GM12878 (cell line): ENCODE results near the gene PRSS33. TPM values are rescaled to one million over a fixed set of nuclear protein-coding genes. Genes with fewer than 3 reads are reported as not detected.
A peak's percentile ranks its signal among the peaks of the same experiment; 100 is the strongest.

Source experiments
- ATAC-seq: fragments of 200-7000 bp; cut with Tn5 transposase; 3 replicates; pipeline ENCODE4 v1.9.1; 2020; ENCODE audit warnings: mild to moderate bottlenecking, moderate library complexity
- BruUV-seq: library from RNA; stranded (reverse); fragments of 400-500 nt; replicated peaks from 2 replicates; lab custom pipeline; 2021; lab: Mats Ljungman, UMichigan
- CTCF ChIA-PET: fragments of 300-600 bp; sonication (Branson Sonifier 250); formaldehyde crosslinking; extraction: SDS; loops from one replicate; lab custom pipeline; 2021; ENCODE audit warnings: inconsistent platforms; lab: Yijun Ruan, JAX
- POLR2A ChIA-PET: fragments of 350-600 bp; formaldehyde crosslinking; extraction: SDS; loops from one replicate; lab custom pipeline; 2021; ENCODE audit warnings: inconsistent platforms; lab: Charles Lee
- RAD21 ChIA-PET: fragments of 300-600 bp; sonication (Branson Sonifier 250); formaldehyde crosslinking; loops from one replicate; lab custom pipeline; 2023; ENCODE audit warnings: antibody characterized with exemption; ENCODE audit not compliant: unreplicated experiment; lab: Charles Lee
- SMC1A ChIA-PET: fragments of 300-600 bp; sonication (Branson Sonifier 250); formaldehyde crosslinking; loops from one replicate; lab custom pipeline; 2023; ENCODE audit not compliant: unreplicated experiment, uncharacterized antibody; lab: Charles Lee
- DNase-seq: peaks from one replicate; pipeline ENCODE4 v3.0.0-alpha.2; 2011; ENCODE audit warnings: low read depth, low spot score
- FAIRE-seq: peaks from 3 replicates; lab custom pipeline; 2011; peaks lifted over from hg19 to GRCh38; lab: Jason Lieb, UNC
- H2AFZ ChIP-seq: 2 replicates; pipeline ENCODE4 v1.6.0; 2011; ENCODE audit warnings: low read depth, low read length, control low read depth; ENCODE audit not compliant: control insufficient read depth
- H3K27ac ChIP-seq: 2 replicates; pipeline ENCODE4 v1.5.1; 2011; ENCODE audit warnings: control low read depth; ENCODE audit not compliant: control insufficient read depth, insufficient read depth
- H3K27me3 ChIP-seq, 2 experiments: replicated peaks in 1 of 2; 2 replicates each; pipeline versions ENCODE4 v1.6.0 to v1.6.1; 2011; ENCODE audit warnings: low read length in 1 of 2; ENCODE audit not compliant: control insufficient read depth in 2 of 2, insufficient read depth in 2 of 2
- H3K36me3 ChIP-seq, 2 experiments: 2 replicates each; pipeline ENCODE4 v1.5.1; 2011; ENCODE audit warnings: low read length in 1 of 2; ENCODE audit not compliant: control insufficient read depth in 2 of 2, insufficient read depth in 2 of 2
- H3K4me1 ChIP-seq: 2 replicates; pipeline ENCODE4 v1.6.1; 2011; ENCODE audit warnings: mild to moderate bottlenecking, low read length, moderate library complexity, mixed read lengths; ENCODE audit not compliant: control insufficient read depth, insufficient read depth
- H3K4me2 ChIP-seq: 2 replicates; pipeline ENCODE4 v1.6.0; 2011; ENCODE audit warnings: control low read depth; ENCODE audit not compliant: control insufficient read depth, insufficient read depth
- H3K4me3 ChIP-seq: fragments of 200-600 bp; sonication (generic); 2 replicates; pipeline ENCODE4 v1.5.1; 2016
- H3K79me2 ChIP-seq: 2 replicates; pipeline ENCODE4 v1.6.0; 2011; ENCODE audit warnings: low read length; ENCODE audit not compliant: control insufficient read depth, insufficient read depth
- H3K9ac ChIP-seq: 2 replicates; pipeline ENCODE4 v1.8.0; 2011; ENCODE audit warnings: low read length, control low read depth, mixed read lengths; ENCODE audit not compliant: control insufficient read depth, insufficient read depth
- H3K9me3 ChIP-seq: replicated peaks from 3 replicates; pipeline ENCODE4 v1.5.1; 2011; ENCODE audit warnings: mild to moderate bottlenecking, low read length; ENCODE audit not compliant: control insufficient read depth, insufficient read depth
- H4K20me1 ChIP-seq: 2 replicates; pipeline ENCODE4 v1.6.0; 2011; ENCODE audit not compliant: control insufficient read depth, insufficient read depth
- EED ChIP-seq: sonication (generic); IDR thresholded peaks from 2 replicates; pipeline ENCODE4 v1.6.1; 2016; ENCODE audit warnings: antibody characterized with exemption, low read depth
- EGR1 ChIP-seq, 2 experiments: IDR thresholded peaks; 1 replicate in 1 of 2; 2 replicates in 1 of 2; pipeline ENCODE4 v1.6.1; 2011 to 2012; ENCODE audit warnings: low read depth in 2 of 2, low read length in 2 of 2, borderline replicate concordance in 1 of 2, mild to moderate bottlenecking in 1 of 2, moderate library complexity in 1 of 2
- ELK1 ChIP-seq: IDR thresholded peaks from 2 replicates; pipeline ENCODE4 v1.6.1; 2012; ENCODE audit warnings: low read depth, low read length, improper control_type of control experiment
- EP300 ChIP-seq, 2 experiments: fragments of 150-350 bp in 1 of 2; IDR thresholded peaks; 2 replicates each; pipeline ENCODE4 v1.6.1; 2011 to 2012; ENCODE audit warnings: low read depth in 2 of 2, low read length in 2 of 2, borderline replicate concordance in 1 of 2, improper control_type of control experiment in 1 of 2, inconsistent platforms in 1 of 2; ENCODE audit not compliant: control insufficient read depth in 1 of 2
- HDAC2 ChIP-seq: fragments of 200-600 bp; sonication (generic); IDR thresholded peaks from 2 replicates; pipeline ENCODE4 v1.6.1; 2017
- KDM1A ChIP-seq: fragments of 200-600 bp; sonication (generic); IDR thresholded peaks from 2 replicates; pipeline ENCODE4 v1.6.1; 2016; ENCODE audit warnings: borderline replicate concordance
- NKRF ChIP-seq: fragments of 450-650 bp; conservative IDR thresholded peaks from 2 replicates; pipeline ENCODE4 v1.6.1; 2017; ENCODE audit warnings: mild to moderate bottlenecking, moderate library complexity
- NR2C1 ChIP-seq: fragments of 450-650 bp; IDR thresholded peaks from 2 replicates; pipeline ENCODE4 v1.6.1; 2017; ENCODE audit warnings: antibody characterized with exemption, mild to moderate bottlenecking, moderate library complexity
- PAX8 ChIP-seq: fragments of 450-650 bp; IDR thresholded peaks from 2 replicates; pipeline ENCODE4 v1.6.1; 2017; ENCODE audit warnings: mild to moderate bottlenecking, moderate library complexity
- POLR2A ChIP-seq: IDR thresholded peaks from 2 replicates; pipeline ENCODE4 v1.6.1; 2011; ENCODE audit warnings: low read depth, mild to moderate bottlenecking, low read length
- POLR2AphosphoS5 ChIP-seq: IDR thresholded peaks from 2 replicates; pipeline ENCODE4 v1.6.1; 2011; ENCODE audit warnings: mild to moderate bottlenecking, low read length, inconsistent platforms
- RUNX3 ChIP-seq: IDR thresholded peaks from 2 replicates; pipeline ENCODE4 v1.6.1; 2012; ENCODE audit warnings: low read length, inconsistent platforms
- SMAD5 ChIP-seq: IDR thresholded peaks from 2 replicates; pipeline ENCODE4 v1.6.1; 2016; ENCODE audit warnings: antibody characterized with exemption, low read depth
- SMC3 ChIP-seq: IDR thresholded peaks from 2 replicates; pipeline ENCODE4 v1.6.1; 2011; ENCODE audit warnings: low read length, improper control_type of control experiment, borderline replicate concordance
- SPI1 ChIP-seq: IDR thresholded peaks from 2 replicates; pipeline ENCODE4 v1.6.1; 2011; ENCODE audit warnings: low read depth, mild to moderate bottlenecking, low read length, moderate library complexity, borderline replicate concordance; ENCODE audit not compliant: insufficient read depth
- TCF12 ChIP-seq: IDR thresholded peaks from 2 replicates; pipeline ENCODE4 v1.6.1; 2011; ENCODE audit warnings: low read depth, mild to moderate bottlenecking, low read length
- ZNF274 ChIP-seq: IDR thresholded peaks from one replicate; pipeline ENCODE4 v1.8.0; 2011; ENCODE audit not compliant: insufficient read length, insufficient read depth
- WGBS: methylation state at CpG from one replicate; pipeline ENCODE4 v1.1.6; 2016; ENCODE audit warnings: low lambda C conversion rate; ENCODE audit not compliant: insufficient replicate concordance, insufficient coverage; ENCODE audit errors: missing lambda C conversion rate; 5-methylcytosine and 5-hydroxymethylcytosine counted together
- in situ Hi-C: fragments of 300-500 bp; cut with MboI; formaldehyde crosslinking; loops from 9 replicates; pipeline ENCODE4 v1.14.3; 2018; ENCODE audit warnings: mixed read lengths
- intact Hi-C: fragments of 100-400 bp; cut with micrococcal nuclease; formaldehyde crosslinking; loops from one replicate; pipeline ENCODE4 v1.14.2; 2022; ENCODE audit not compliant: unreplicated experiment
- polyA plus RNA-seq, 11 experiments: library from polyadenylated mRNA; depleted of rRNA in 4 of 11; unstranded in 6 of 11; stranded (reverse) in 5 of 11; fragments of >200 nt; fragmentation: Nextera tagmentation in 4 of 11; fragmentation: Illumina TruSeq in 1 of 11; extraction: Ambion mirVana in 4 of 11; extraction: Trizol in 1 of 11; gene quantifications; 1 replicate in 1 of 11; 2 replicates in 10 of 11; pipeline versions ENCODE4 v1.2.1 to v1.2.3, GENCODE V29; 2011 to 2016; ENCODE audit warnings: inconsistent platforms in 2 of 11, missing spikeins in 2 of 11, low read depth in 1 of 11
- total RNA-seq, 4 experiments: library from RNA; depleted of rRNA in 3 of 4; stranded (reverse); fragments of >200 nt in 3 of 4; fragmentation: Illumina TruSeq in 1 of 4; extraction: Trizol in 1 of 4; gene quantifications; 2 replicates each; pipeline versions ENCODE4 v1.2.1 to v1.2.3, GENCODE V29; 2013 to 2021

The PRSS33 gene
- total and polyA plus RNA-seq, 10 of the 15 experiments (the other 5 are each of a cell fraction or from before 2014, with no cell fraction given): not detected

GRCh38 chr16:2770057-2770951, 17.1 kb downstream of the PRSS33 start:
- no peaks in the 10 kb centered on the region; the same call in none of the 2 replicates for H4K20me1 ChIP-seq
- peaks cover 4% of the 10 kb centered on the region for H3K79me2 ChIP-seq
- no peak overlapping the region for H2AFZ ChIP-seq
- no peak overlapping the region for H3K27ac ChIP-seq
- ATAC-seq (peak; percentile 24), FAIRE-seq (no peak), DNase-seq (no peak)
- POLR2A ChIA-PET: no interaction called here
- in situ Hi-C loops (no loop called here), intact Hi-C loops (no loop called here)
- H3K9ac ChIP-seq: no peak overlapping the region
- CTCF ChIA-PET: no interaction called here
- BruUV-seq: TSS peak; percentile 14
- H3K36me3 ChIP-seq: peaks cover 46 to 47% of the 10 kb centered on the region in 2 experiments
- no peaks in the 10 kb centered on the region for H3K4me1 ChIP-seq
- H3K4me2 ChIP-seq: no peak overlapping the region
- 70% methylated on average over 32 of the region's 32 CpGs for WGBS
- RAD21 ChIA-PET: no interaction called here
- no peaks in the 10 kb centered on the region for H3K27me3 ChIP-seq
- no peak overlapping the region for H3K4me3 ChIP-seq
- no peaks in the 10 kb centered on the region; the same call in 2 of the 3 replicates for H3K9me3 ChIP-seq
- SMC1A ChIA-PET: interaction anchor here (1.6 kb wide), 1 partner anchor 24 kb away, joined by 3 read pairs; no protein-coding TSS in a partner anchor
- no peak for TF ChIP-seq NKRF
- peak; percentile 16; the same call in 1 of the 2 replicates for TF ChIP-seq POLR2AphosphoS5
- no peak for TF ChIP-seq TCF12
- peak; percentile 31; the same call in 1 of the 2 replicates for TF ChIP-seq RUNX3
- TF ChIP-seq PAX8: no peak
- TF ChIP-seq HDAC2: no peak
- TF ChIP-seq ELK1: no peak
- peak; percentile 21; the same call in 1 of the 2 replicates for TF ChIP-seq SMAD5
- peak; percentile 79 for TF ChIP-seq POLR2A
- TF ChIP-seq EED: no peak
- TF ChIP-seq SPI1: no peak
- no peak for TF ChIP-seq SMC3
- TF ChIP-seq NR2C1: no peak
- no peak for TF ChIP-seq ZNF274
- no peak for TF ChIP-seq EGR1 (IDR thresholded peaks at IDR 0.05; ENCODE audit: borderline replicate concordance in 1 of 2, low read depth in 2 of 2, low read length in 2 of 2)
- TF ChIP-seq EP300 (IDR thresholded peaks at IDR 0.05; ENCODE audit: borderline replicate concordance in 1 of 2, control insufficient read depth in 1 of 2, low read depth in 2 of 2, low read length in 2 of 2): no peak
- no peak for TF ChIP-seq KDM1A
